ENCODE results near the gene RTN4IP1.
"Not testable (repeated sequence)": the region's sequence is repeated elsewhere in the genome, so short reads cannot be mapped to it uniquely, and the experiment has no call there.

The RTN4IP1 gene

DNA sequence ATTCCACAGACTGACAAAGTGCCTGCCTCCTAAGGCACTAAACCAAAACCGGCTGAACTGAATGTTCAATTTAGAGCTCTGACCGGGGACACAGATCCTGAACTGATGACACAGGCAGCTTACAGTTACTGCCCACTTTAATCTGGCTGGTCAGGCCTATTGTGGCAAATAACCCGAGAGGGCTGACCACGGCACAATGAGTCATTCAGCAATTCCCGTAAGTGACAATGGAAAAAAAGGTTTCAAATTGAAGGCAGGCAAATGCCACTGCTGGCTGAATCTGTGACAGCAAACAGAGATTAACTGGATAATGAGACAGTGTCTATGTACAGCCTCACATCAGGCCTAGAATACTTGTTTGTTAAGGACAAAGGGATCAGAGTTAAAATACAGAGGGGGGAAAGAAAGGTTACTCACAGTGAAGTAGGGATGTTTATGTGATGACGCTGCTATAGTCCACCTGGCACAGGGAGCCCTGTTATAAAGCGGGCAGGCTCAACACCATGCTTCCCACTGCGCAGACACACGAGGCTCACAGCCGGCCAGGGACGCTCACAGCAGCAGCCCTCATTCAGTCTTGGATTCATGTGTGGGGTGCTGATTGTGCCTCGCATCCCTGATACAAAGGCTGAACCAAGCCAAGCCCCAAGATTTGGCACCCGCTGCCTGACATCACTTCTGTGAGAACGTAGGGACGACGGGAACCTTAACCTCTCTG lies 54.4 kb downstream of the RTN4IP1 start:
- no peak for DNase-seq

DNA sequence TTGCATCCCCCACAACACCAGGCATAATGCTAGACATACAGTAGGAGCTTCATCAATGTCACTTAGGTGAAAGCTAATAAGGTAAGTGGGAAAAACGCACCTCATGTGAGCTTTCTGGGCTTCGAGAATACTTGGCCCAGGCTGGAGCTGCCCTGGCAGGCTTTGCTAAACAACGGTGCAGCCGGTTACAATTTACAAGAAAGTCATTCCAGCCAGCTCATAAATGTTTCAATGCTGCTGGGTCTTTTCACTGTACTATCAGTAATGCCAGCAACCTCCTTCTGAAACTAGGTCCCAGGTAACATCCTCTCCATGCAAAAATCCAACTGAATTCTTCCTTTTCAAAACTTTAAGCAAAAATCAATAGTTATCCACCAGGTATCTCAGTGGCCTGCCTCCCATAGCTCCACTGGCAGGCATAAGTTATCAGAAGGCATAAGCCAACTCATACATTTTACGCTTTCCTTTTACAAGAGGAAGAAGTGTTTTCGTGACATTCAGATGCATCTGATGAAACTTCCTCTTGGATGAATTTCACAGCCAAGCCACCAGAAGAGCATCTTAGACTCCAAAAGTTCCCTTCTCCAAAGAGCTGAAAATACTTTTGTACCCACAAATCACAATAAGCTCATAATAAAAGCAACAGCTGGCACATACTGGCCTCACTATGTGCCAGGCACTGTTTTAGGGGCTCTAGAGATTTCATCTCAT lies 56.3 kb downstream of the RTN4IP1 start:
- no peak for DNase-seq

DNA sequence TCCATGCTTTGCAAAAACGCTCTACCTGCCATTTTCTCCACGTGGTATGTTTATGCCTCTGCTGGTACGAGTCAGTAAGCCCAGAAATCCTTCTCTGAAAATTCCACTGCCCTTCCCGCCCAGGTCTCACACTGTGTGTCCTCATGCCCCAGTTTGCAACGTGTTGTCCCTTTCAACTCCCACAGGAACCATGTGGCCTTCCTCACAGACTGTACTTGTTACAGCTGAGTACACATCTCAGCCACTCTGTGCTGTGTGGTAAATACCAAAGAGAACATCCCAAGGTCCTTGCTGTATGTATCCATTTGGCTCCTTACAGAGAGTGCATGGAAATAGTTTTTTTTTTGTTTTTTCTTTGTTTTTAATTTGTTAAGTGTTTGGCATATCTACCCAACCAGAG lies 56.9 kb downstream of the RTN4IP1 start:
- no peak for DNase-seq

DNA sequence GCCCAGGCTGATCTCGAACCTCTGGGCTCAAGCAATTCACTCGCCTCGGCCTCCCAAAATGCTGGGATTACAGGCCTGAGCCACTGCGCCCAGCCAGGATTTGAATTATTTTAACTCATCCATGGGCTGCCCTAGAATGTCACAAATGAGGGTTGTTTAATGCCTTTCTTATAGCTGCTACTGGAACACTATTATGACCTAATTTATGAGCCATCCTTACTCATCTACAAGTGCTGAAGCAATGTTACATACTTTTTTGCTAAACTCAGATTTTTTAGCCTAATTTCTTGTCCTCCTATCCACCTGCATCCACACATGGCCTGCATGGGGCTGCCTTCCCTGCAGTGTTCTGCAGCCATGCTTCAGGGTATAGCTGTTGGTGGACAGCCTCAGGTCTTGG lies 59.9 kb downstream of the RTN4IP1 start:
- DNase-seq = no peak

DNA sequence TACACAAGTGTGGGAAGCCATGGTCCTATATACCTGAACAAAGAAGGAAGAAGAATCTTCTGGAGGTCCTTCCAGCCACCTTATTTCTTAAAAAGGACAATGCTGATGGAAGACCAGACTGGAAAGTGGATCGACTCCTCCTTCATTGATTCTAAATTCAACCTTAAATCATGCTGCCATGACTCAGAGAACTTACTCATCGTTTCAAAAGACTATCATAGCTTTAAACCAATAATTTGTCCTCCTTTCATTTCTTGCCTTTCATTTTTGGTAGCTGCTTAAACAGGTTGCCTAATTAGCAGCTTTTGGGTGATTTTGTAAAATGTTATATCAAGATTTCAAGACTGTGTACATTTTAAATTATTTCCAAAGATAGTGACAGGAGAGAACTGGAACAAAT lies 60.8 kb downstream of the RTN4IP1 start:
- no peak for DNase-seq

DNA sequence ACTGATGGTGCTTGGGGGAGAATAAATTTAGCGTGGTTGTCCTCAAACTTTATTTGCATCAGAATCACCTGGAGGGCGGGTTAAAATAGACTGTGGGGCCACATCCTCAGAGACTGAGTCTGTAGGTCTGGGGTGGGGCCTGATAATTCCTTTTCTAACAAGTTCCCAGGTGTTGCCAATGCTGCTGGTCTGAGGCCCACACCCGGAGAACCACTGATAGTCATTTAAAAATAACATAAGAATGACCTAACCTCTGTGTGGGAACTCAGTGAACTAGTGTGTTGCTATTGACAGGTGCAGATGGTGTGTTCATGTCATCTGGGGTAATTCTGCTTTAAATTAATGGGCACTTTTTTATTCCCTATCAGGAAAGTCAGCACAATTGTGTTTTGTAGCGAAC lies 64.8 kb downstream of the RTN4IP1 start:
- no peak for DNase-seq

DNA sequence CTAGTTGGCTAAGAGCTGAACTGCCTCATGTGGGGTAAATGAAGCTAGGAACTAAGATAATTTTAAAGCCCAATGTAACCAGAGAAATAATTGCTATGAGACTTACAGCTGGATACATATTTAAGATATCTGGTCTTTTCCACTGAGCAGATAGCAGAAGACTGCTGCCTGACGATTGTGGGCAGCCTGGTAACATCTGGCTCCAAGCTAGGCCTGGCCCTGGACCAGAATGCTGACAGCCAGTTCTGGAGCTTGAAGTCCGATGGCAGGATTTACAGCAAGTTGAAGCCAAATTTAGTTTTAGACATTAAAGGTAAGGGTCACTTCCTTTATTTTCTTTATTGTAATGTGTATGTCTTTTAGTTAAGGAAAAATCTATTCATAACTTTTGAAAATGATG lies 65.7 kb downstream of the RTN4IP1 start:
- no peak for DNase-seq

DNA sequence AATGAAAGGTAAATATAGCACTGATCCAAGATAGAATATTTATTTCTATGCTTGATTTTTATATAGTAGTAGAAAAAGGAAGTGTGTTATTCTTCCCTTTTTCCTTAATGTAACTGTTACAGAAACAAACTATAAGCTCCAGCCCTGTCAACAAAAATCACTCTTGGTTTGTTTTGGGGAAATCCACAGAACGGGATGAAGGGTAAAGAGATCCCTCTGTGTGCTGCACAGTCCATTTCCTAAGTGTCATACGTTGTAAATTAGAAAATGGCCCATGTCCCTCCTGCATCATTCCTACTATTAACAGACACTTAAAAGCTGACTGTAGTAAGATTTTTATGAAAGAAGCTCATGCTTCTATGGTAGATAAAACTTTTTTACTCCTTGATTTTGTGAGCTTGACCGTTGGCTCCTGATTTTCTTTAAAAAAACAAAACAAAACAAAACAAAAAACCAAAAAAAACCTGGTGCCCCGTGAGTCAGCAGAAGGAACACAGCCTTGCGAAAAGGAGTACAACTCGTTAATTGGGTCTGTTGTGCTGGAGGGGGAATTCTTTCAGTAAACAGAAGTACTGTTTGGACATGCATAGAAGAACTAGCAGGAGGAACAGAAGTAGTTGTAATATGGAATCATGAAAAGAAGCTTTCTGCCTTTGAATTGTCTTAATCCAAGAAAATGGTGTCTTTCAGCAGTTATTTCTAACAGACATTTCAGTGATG lies 67.5 kb downstream of the RTN4IP1 start:
- DNase-seq = no peak

DNA sequence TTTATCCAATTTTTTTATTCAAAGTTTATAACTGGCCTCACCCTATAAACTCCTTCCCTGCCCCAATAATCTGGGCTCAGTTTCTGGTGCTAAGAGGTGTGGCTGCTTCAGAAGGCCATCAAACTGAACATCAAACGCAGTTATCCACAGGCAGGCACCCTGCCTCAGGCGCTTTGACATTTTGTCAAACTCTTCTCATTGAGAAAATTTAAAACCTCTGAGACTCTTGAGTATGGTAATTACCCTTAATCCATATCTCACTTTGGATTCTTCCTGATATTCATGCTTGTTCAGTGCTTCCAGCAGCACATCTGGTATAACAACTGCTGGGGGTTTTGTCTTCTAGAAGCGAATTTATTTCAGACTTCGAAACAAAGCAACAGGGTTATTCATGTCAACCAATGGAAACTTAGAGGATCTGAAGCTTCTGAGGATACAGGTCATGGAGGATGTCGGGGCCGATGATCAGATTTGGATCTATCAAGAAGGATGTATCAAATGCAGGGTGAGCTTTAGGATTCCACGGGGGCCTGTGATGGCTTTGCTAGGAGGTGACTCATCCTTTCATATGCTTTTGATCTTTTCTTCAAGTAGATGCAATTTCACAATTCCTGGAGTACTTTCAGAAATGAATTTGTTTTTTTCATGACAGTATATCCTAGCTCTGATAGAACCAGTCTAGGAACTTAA lies 68.2 kb downstream of the RTN4IP1 start:
- no peak for DNase-seq

DNA sequence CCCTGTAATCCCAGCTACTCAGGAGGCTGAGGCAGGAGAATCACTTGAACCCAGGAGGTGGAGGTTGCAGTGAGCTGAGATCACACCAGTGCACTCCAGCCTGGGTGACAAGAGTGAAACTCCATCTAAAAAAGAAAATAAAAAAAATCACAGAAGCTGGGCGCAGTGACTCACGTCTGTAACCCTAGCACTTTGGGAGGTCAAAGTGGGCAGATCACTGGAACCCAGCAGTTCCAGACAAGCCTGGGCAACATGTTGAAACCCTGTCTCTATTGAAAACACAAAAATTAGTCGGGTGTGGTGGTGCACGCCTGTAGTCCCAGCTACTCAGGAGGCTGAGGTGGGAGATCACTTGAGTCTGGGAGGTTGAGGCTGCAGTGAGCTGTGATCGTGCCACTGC lies 69.6 kb downstream of the RTN4IP1 start:
- not testable (repeated sequence) for DNase-seq

DNA sequence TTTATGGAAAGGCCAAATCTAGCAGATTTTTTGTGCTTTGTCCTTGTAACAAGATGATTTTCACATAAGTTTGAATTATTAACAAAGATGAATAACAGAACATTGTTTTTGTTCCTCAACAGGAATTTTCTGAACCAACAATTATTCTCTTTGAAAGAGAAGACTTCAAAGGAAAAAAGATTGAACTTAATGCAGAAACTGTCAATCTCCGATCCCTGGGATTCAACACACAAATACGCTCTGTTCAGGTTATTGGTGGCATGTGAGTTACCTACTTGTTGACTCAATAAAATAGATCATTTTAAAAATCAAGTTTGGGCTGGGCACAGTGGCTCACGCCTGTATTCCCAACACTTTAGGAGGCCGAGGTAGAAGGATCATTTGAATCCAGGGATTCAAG lies 70.9 kb downstream of the RTN4IP1 start:
- DNase-seq = no peak

DNA sequence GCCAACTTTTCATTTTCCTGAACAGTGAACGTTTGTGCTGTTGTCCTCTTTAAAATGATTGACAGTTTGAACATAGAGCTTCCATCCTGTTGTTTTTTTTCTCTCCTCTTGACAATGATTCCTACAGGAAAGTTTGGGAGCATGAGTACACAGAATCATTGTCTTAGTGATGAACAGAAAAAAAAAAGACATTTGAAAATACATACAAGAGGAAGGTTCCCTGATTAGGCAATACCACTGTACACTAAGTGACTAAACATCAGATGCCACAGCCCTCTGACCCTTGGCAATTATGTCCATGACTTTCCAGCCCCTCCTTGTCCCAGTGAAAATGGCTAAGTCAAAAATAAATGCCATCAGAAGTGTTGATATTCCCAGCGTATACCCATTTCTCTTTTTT lies 71.5 kb downstream of the RTN4IP1 start:
- no peak for DNase-seq

DNA sequence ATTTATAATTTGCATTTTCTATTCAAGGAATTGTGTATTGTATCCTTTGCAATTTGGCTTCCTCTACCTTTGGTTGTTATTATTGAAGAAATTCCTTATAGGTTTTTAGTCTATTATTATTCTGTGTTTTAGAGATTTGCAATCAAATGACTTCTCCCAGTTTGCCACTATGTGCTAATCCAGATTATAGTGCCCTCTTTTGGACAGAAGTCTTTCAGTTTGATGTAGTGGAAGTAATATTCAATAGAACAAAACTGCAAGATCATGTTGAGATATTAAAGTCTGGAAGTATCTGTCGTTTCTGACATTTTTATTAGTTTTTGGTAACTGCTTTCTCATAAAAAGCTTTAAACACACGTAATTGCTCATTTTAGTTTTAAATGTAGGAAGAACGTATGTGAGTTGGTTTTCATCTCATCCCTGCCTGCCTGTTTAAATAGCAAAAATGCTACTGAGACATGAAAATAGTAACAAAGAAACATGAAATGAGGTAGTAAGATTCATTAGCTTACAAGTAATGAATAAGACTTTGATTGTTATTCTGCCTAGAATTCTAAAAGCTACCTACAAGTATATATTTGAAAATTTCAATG lies 72.8 kb downstream of the RTN4IP1 start:
- DNase-seq = no peak

DNA sequence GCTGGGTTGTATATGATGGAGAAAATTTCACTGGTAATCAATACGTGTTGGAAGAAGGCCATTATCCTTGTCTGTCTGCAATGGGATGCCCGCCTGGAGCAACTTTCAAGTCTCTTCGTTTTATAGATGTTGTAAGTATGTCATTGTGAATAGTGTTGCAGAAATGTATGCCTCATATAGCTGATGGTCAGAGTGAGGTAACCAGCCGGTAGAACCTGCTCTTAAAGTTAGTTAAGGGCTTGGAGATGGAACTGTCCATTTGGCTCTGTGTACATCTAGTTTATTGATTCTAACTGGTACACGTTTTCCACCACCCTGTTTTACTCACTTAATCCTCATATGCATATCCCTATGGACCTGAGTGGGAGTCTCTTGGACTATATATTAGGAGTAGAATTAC lies 73.5 kb downstream of the RTN4IP1 start:
- DNase-seq = no peak

DNA sequence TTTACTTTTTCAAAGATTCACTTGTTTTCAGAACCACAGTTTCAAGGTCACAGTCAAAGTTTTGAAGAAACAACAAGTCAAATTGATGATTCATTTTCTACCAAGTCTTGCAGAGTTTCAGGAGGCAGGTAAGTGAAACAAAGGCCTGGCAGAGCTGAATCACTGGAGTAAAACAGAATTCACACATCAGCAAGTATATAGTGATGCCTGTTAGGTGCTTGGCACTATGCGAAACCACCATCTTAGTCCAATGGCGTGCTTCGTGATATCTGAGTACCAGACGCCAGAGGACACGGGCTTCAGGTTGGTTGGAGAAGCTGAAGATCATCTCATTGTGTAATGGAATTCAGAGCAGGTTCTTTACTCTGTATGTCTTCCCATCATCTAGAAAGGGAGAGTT lies 75.9 kb downstream of the RTN4IP1 start:
- DNase-seq = no peak

DNA sequence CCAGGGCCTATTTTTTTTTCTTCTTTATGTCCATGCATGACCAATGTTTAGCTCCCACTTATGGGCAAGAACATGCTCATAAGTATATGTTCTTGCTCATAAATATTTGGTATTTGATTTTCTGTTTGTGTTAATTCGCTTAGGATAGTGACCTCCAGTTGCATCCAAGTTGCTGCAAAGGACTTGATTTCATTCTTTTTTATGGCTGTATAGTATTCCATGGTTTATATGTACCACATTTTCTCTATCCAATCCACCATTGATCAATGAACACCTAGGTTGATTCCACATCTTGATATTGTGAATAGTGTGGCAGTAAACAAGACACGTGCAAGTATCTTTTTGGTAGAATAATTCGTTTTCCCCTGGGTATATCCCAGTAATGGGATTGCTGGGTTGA lies 78.1 kb downstream of the RTN4IP1 start:
- no peak for DNase-seq

DNA sequence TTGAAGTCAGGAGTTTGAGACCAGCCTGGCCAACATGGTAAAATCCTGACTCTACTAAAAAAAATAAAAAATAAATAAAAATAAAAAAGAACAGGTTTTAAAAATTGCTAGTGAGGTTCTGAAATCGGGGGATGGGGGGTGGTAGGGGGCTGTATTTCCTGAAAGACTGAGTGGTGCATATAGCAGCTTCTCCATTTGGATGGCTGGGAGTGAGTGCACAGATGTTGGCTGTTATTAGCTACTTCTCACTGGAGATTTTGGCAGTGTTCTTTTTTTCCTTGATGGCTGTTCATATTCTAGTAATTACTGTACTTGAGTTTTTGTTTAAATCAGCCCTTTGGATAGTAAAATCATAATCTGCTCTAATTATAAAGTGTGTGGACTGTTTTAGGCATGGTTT lies 79.8 kb downstream of the RTN4IP1 start:
- DNase-seq = no peak

DNA sequence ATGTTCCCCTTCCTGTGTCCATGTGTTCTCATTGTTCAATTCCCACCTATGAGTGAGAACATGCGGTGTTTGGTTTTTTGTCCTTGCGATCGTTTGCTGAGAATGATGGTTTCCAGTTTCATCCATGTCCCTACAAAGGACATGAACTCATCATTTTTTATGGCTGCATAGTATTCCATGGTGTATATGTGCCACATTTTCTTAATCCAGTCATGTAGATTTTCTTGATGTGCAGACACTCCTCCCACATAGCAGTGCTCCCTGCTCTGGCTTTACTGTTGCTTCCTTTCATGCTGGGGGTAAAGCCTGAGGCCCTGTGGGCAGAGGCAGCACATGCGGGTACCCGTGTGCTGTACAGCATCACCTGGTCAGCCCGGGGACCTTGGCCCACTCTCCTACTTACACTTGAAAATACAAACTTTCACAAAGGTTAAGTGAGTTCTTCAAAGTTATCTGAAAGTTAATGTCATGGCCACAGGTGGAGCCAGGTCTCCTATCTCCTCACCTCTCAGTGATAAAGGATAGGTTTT lies 80.3 kb downstream of the RTN4IP1 start:
- DNase-seq = not testable (repeated sequence)

DNA sequence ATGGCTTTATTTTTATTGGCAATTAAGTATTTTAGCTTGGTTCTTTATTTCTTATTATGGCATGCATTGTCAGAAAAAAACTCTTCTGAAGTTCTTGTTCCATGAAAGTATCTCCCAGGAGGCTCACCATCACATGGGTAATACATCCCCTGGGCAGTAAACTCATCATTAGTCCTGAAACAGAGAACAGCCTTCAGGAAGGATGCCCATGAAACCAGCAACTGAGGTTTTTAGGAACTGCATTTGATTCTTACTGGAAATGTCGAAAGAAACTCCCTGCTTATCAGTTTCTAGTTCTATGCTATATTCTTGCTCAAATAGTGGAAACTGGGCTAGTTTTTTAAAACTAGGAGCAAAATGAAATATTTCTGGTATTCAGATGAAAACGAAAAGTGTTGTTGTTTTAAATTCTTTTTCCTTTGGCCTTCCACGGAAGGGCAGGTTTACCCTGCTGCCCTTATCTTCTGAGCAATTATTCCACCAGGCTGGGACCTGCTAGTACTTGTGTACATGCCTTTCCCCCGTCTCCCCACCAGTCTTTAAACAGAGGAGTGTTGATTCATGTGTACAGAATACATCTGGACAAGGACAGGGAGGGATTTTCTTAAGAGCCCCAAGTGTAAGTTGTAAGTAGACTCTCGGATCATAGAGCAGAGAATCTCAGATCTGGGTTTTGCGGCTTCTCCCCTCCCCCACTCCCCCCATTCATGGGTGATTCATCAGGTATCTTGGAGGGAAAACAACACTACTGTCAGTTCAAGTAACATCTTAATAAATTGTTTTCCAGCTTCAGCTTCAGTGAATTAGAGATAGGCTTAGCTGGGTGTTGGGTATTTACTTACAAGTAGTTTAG lies 81.5 kb downstream of the RTN4IP1 start:
- no peak for DNase-seq

DNA sequence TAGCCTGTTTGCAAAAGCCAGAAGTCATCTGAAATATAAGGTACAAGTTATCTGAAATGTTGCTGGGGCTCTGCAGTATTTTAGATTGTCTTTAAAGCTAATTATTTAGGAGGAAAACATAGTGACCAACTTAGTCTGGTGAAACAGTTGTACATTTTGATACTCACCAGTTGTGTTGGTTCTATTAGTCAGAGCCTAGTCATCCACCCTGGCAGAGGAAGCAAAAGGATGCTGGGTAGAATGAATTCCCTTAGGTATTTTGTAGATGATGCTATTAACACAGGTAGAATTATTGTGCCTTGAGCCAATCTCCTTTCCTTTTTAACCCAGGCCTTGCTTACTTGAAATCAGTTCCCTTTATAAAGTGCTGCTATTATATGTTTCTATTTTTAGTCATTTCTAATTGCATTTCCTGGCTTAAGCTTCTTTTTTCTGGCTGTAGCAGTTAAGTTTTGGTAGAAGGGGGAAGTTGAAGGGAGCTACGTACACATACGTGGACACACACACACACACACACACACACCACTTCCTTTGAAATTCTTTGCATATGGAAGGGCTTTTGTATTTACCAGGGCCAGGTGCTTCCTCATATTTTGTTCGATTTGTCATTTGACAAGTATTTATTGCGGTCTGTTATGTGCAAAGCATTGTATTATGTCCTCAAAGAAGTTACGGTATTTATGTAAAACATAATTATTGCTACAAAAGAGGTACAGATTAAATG lies 82.4 kb downstream of the RTN4IP1 start:
- DNase-seq = no peak

DNA sequence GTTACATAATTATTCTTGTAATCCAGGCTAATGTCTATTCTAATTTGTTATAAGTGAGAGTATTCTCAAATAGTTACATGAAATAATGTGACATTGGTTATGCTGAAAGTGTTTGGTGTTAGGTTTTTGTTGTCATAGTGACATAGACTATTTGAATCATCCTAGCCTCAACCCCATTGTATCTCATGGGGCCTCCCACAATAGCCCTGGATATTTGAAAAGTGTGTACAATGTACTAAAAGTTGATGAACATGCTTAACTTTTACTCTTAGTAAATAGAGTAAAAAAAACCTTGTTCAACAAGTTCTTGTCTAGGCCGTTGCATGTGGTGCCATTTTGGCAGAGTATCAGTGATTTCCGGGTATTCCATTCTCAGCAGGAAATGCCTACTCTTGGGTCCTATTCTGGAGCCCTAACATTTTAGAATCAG lies 83.0 kb downstream of the RTN4IP1 start:
- no peak for DNase-seq
